Stomach (tissue), 9 donors: Measurements from ENCODE around the gene DDX11. TPM values are rescaled to one million over a fixed set of nuclear protein-coding genes. Genes with fewer than 3 reads are reported as not detected.
"Not testable (repeated sequence)": the region's sequence is repeated elsewhere in the genome, so short reads cannot be mapped to it uniquely, and the experiment has no call there.

Experiments used
- DNase-seq, 2 donors: peaks; one replicate each; pipeline versions ENCODE4 v3.0.0 to v3.0.0-alpha.2; 2013 to 2019
- H3K27ac ChIP-seq, 5 donors: fragments of 200-600 bp in 4 of 5; sonication (generic) in 4 of 5; one replicate each; pipeline ENCODE4 v1.5.1; 2013 to 2019; ENCODE audit warnings: mild to moderate bottlenecking in 1 of 5, moderate library complexity in 1 of 5
- H3K27me3 ChIP-seq, 3 donors: fragments of 200-600 bp; sonication (generic); one replicate each; pipeline ENCODE4 v1.5.1; 2017 to 2019; ENCODE audit warnings: mixed run types in 1 of 3
- H3K36me3 ChIP-seq, 4 donors: fragments of 200-600 bp; sonication (generic); 1 replicate in 3 of 4; 2 replicates in 1 of 4; pipeline ENCODE4 v1.5.1; 2016 to 2019
- H3K4me1 ChIP-seq, 4 donors: fragments of 200-600 bp; sonication (generic); one replicate each; pipeline ENCODE4 v1.5.1; 2016 to 2019
- H3K4me3 ChIP-seq, 4 donors: fragments of 200-600 bp; sonication (generic) in 3 of 4; one replicate each; pipeline ENCODE4 v1.5.1; 2016 to 2019; ENCODE audit warnings: mild to moderate bottlenecking in 1 of 4
- H3K9me3 ChIP-seq, 4 donors: fragments of 200-600 bp; sonication (generic); one replicate each; pipeline ENCODE4 v1.5.1; 2016 to 2019
- CTCF ChIP-seq, 7 experiments: fragments of 450-650 bp in 4 of 7; fragments of 200-600 bp in 3 of 7; sonication (generic) in 3 of 7; IDR thresholded peaks; one replicate each; pipeline ENCODE4 v1.5.1; 2016 to 2019; ENCODE audit warnings: antibody characterized with exemption in 7 of 7, control low read depth in 2 of 7, mild to moderate bottlenecking in 1 of 7
- WGBS, 5 donors: extraction: QIAGEN DNeasy Blood & Tissue Kit in 3 of 5; methylation state at CpG; one replicate each; pipeline versions ENCODE4 v1.1.5 to v1.1.7; 2013 to 2018; 5-methylcytosine and 5-hydroxymethylcytosine counted together
- intact Hi-C: fragments of 100-400 bp; cut with DNase I; formaldehyde crosslinking; loops from one replicate; pipeline ENCODE4 v1.15.1; 2023; ENCODE audit warnings: low total_unique reads
- polyA plus RNA-seq, 3 donors: library from polyadenylated mRNA; stranded (reverse); fragments of 200-250 nt; gene quantifications; one replicate each; pipeline ENCODE4 v1.2.3, GENCODE V29; 2013
- total RNA-seq, 5 donors: library from RNA; depleted of rRNA; stranded (reverse); fragments of >200 nt; gene quantifications; one replicate each; pipeline versions ENCODE4 v1.1.0 to v1.2.3, GENCODE V29; 2014 to 2016
- donor health status: healthy with polysubstance abuse.
- donor health status: Bipolar disorder and iron deficiency.
- donor health status: healthy.

Gene DDX11
- total and polyA plus RNA-seq, 8 donors, result 9.1 to 104 (median 23.5) TPM

GRCh38 chr12:31074333-31074874 lies 744 bp downstream of the DDX11 start:
- DNase-seq, result peak in 1 of 2 donors; percentile 40
- H3K27me3 ChIP-seq, H3K36me3 ChIP-seq, H3K9me3 ChIP-seq, intact Hi-C loops: not testable (repeated sequence)
- WGBS, 5 donors, result 2 to 4% (median 3%) methylated on average over 15 to 16 of the region's 16 CpGs; no CpG with 5 or more reads in 1 of the 5 donors
- Histone ChIP-seq H3K4me1 (peaks cover 0 to 30% (median 9%) of the 10 kb centered on the region in 4 donors), H3K27ac (peak overlapping the region; percentile 69 to 93 (median 90)), H3K4me3 (peak overlapping the region; percentile 50 to 73 (median 60))
- peak in 3 of 7 experiments; percentile 16 to 38 (median 16) for TF ChIP-seq CTCF (IDR thresholded peaks at IDR 0.05)

- Histone ChIP-seq H3K4me1 (peaks cover 0 to 30% (median 9%) of the 10 kb centered on the region in 4 donors), H3K36me3 (peaks cover 0 to 20% (median 8%) of the 10 kb centered on the region in 4 donors)
- H3K9me3 ChIP-seq, H3K27me3 ChIP-seq, H3K4me3 ChIP-seq, H3K27ac ChIP-seq, intact Hi-C loops, DNase-seq: not testable (repeated sequence)
- WGBS, 5 donors, result 65 to 76% (median 68%) methylated on average over 3 to 11 of the region's 11 CpGs
Observed at GRCh38 chr12:31076150-31076549, 2.5 kb downstream of the DDX11 start.

GRCh38 chr12:31077095-31077494 lies 3.4 kb downstream of the DDX11 start:
- H3K4me1 ChIP-seq, result peaks cover 0 to 30% (median 9%) of the 10 kb centered on the region in 4 donors
- H3K27me3 ChIP-seq, H3K9me3 ChIP-seq, intact Hi-C loops, H3K27ac ChIP-seq, H3K4me3 ChIP-seq, DNase-seq: not testable (repeated sequence)
- WGBS, 5 donors, result 83 to 97% (median 90%) methylated on average over 3 to 4 of the region's 4 CpGs
- H3K36me3 ChIP-seq, result peaks cover 0 to 23% (median 8%) of the 10 kb centered on the region in 4 donors

- H3K27me3 ChIP-seq, H3K27ac ChIP-seq, H3K4me3 ChIP-seq, H3K9me3 ChIP-seq, intact Hi-C loops, DNase-seq: not testable (repeated sequence)
- peaks cover 0 to 25% (median 9%) of the 10 kb centered on the region in 4 donors for H3K36me3 ChIP-seq
- WGBS, 5 donors, result 91 to 100% (median 94%) methylated on average over 8 of the region's 8 CpGs
- peaks cover 0 to 24% (median 6%) of the 10 kb centered on the region in 4 donors for H3K4me1 ChIP-seq
Observed at GRCh38 chr12:31077998-31078397, 4.3 kb downstream of the DDX11 start.

GRCh38 chr12:31079421-31079820 lies 5.8 kb downstream of the DDX11 start:
- intact Hi-C loops, H3K27me3 ChIP-seq, H3K9me3 ChIP-seq, H3K27ac ChIP-seq, H3K4me3 ChIP-seq, DNase-seq: not testable (repeated sequence)
- 93 to 95% (median 94%) methylated on average over 3 to 6 of the region's 6 CpGs; no CpG with 5 or more reads in 1 of the 5 donors for WGBS, 5 donors
- Histone ChIP-seq H3K4me1 (peaks cover 0 to 19% (median 4%) of the 10 kb centered on the region in 4 donors), H3K36me3 (peaks cover 7 to 38% (median 16%) of the 10 kb centered on the region in 4 donors)

GRCh38 chr12:31080221-31080620 lies 6.6 kb downstream of the DDX11 start:
- H3K9me3 ChIP-seq, intact Hi-C loops, H3K4me3 ChIP-seq, DNase-seq, H3K27ac ChIP-seq, H3K27me3 ChIP-seq: not testable (repeated sequence)
- 48 to 81% (median 72%) methylated on average over 2 to 6 of the region's 6 CpGs for WGBS, 5 donors
- peaks cover 13 to 46% (median 24%) of the 10 kb centered on the region in 4 donors for H3K36me3 ChIP-seq
- H3K4me1 ChIP-seq, result peaks cover 0 to 11% (median 0%) of the 10 kb centered on the region in 4 donors

DNA sequence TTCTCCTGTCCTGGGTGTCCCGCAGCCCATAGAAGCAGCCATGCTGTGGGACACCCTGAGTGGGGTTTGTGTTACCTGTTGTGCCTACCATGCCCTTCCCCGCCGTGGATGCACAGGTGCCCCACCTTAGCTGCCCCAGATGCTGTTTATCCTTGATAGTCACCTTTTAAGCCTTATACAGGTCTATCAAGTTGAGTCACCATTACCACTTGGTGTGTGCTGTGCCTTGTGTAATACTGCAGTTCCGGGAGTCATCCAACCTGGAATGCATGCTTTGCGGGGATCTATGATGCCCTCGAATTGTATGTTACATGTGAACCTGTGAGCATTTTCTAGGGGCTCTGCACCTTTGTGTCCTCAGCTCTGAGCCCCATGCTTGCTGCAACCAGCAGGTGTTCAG lies 7.6 kb downstream of the DDX11 start:
- DNase-seq, H3K9me3 ChIP-seq, H3K27me3 ChIP-seq, H3K27ac ChIP-seq, H3K4me1 ChIP-seq, intact Hi-C loops, H3K4me3 ChIP-seq: not testable (repeated sequence)
- 85 to 100% (median 92%) methylated on average over 3 to 6 of the region's 6 CpGs for WGBS, 5 donors
- peaks cover 15 to 56% (median 29%) of the 10 kb centered on the region in 4 donors for H3K36me3 ChIP-seq

GRCh38 chr12:31084241-31084640 lies 10.6 kb downstream of the DDX11 start:
- peaks cover 20 to 79% (median 38%) of the 10 kb centered on the region in 4 donors for H3K36me3 ChIP-seq
- DNase-seq, H3K9me3 ChIP-seq, H3K27me3 ChIP-seq, H3K4me1 ChIP-seq, intact Hi-C loops, H3K4me3 ChIP-seq, H3K27ac ChIP-seq: not testable (repeated sequence)
- 94 to 98% (median 97%) methylated on average over 10 to 13 of the region's 13 CpGs for WGBS, 5 donors

- H3K4me3 ChIP-seq, H3K4me1 ChIP-seq: not testable (repeated sequence)
- WGBS, 5 donors, result 82 to 94% (median 92%) methylated on average over 9 to 10 of the region's 11 CpGs
Observed at GRCh38 chr12:31086032-31086431, 12.4 kb downstream of the DDX11 start.

DNA sequence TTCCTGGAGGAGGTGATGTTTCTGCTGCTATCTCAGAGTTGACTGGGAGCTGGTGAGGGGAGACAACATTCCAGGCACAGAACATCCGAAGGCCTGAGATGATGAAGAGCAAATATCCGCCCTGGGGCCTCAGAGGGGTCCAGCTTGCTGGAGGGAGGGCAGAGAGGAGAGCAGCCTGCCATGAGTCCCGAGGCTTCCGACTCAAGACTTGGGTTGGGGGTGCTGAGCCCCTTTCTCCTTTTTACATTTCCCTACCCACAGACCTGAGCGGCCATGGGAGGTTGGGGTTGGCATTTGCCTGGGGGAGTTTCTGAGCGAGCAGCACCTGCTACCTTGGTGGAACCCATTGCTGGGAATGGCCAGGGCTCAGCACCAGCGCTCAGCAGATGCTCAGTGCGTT lies 13.8 kb downstream of the DDX11 start:
- intact Hi-C loops, H3K27me3 ChIP-seq: not testable (repeated sequence)

More at GRCh38 chr12:31086032-31086431, 12.4 kb downstream of the DDX11 start:
- H3K27me3 ChIP-seq, intact Hi-C loops, H3K9me3 ChIP-seq, H3K27ac ChIP-seq, DNase-seq: not testable (repeated sequence)
- peaks cover 24 to 83% (median 44%) of the 10 kb centered on the region in 4 donors for H3K36me3 ChIP-seq

GRCh38 chr12:31087956-31088355 lies 14.3 kb downstream of the DDX11 start:
- DNase-seq, intact Hi-C loops, H3K4me3 ChIP-seq, H3K9me3 ChIP-seq, H3K27ac ChIP-seq, H3K27me3 ChIP-seq, H3K4me1 ChIP-seq: not testable (repeated sequence)
- H3K36me3 ChIP-seq, result peaks cover 34 to 95% (median 56%) of the 10 kb centered on the region in 4 donors
- WGBS, 5 donors, result 78 to 90% (median 86%) methylated on average over 2 of the region's 2 CpGs

More for the DNA sequence above, 13.8 kb downstream of the DDX11 start:
- not testable (repeated sequence) for H3K4me1 ChIP-seq, H3K4me3 ChIP-seq, H3K27ac ChIP-seq, DNase-seq, H3K9me3 ChIP-seq
- H3K36me3 ChIP-seq, result peaks cover 34 to 93% (median 55%) of the 10 kb centered on the region in 4 donors
- WGBS, 5 donors, result 87 to 98% (median 93%) methylated on average over 5 to 8 of the region's 8 CpGs
